GM19397 (cell line): ENCODE data around the gene PPM1H.
A peak's percentile ranks its signal among the peaks of the same experiment; 100 is the strongest.

ENCODE experiments used
- ATAC-seq: cut with Tn5 transposase; IDR thresholded peaks from one replicate; pipeline ENCODE4 v1.9.1; 2021; ENCODE audit warnings: mild to moderate bottlenecking, moderate library complexity; ENCODE audit not compliant: unreplicated experiment

Gene PPM1H

DNA sequence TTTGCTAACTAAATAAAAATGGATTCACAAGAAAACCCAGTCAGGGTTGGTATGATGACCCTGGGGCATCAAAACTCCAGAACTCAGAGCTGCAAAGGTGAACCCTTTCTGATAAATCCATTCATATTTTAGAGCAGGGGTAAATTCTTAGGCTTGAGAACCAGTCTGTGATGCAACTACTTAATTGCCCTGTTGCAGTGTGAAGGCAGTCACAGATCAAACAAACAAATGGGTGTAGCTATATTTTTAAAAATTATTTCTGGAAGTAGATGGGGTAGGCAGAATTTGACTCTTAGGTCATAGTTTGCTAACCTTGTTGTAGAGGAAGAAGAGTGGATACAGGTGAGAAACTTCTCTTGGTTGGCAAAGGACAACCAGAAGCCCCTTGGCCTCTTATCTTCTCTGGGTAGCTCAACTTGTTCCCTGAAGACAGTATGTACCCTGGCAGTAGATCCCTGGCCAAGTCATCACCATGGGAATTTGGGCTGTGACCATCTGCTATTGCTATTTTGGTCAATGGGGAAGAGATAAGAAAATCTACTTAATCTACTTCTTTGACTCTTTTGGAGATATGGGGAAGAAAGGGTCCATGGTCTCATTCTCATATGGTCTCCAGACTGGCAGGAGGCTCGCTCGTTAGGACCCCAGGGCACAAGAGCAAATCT is 216.1 kb downstream of the PPM1H start:
- ATAC-seq = no peak

DNA sequence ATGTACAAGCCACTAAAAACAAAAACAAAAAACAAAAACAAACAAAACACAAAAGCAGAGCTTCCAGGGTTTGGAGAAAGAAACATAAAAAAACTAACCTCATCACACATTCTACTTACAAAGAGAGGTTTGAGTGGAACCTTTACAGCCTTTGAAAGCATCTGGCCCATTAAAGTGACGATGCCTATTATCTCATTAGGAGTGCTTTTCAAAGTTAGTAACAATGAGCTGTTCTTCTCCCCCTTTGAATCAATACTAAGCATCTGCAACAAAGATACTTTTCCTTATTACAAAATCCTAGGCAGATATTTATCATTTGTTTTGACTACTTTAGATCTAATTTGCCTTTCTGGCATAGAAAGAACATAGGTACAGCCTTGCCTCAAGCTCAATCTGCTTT is 217.3 kb downstream of the PPM1H start:
- no peak for ATAC-seq

DNA sequence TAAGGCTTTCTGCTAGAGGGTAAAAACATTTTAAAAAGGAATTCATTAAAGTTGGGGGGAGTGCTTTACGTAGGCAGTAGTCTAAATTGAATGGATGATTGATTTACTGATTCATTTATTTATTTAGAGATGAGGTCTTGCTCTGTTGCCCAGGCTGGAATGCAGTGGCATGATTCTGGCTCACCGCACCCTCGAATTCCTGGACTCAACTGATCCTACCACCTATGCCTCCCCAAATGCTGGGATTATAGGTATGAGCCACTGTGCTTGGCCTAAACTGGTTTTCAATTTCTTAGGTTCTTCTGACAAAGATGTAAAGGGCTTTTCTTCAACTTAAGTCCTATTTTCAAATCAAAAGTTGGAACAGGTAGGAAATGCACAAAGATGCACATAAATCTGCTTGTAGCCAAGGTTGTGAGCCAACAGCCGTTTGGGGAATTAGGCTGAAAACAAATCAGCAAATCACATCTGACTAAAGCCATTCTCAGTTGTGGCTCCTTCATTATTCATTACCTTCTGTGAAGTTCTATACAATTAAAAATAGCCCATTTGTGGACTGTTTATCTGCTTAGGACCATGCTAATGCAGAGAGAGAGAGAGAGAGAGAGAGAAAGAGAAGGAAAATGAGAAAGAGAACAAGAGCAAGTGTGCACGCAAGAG is 218.0 kb downstream of the PPM1H start:
- ATAC-seq = no peak

DNA sequence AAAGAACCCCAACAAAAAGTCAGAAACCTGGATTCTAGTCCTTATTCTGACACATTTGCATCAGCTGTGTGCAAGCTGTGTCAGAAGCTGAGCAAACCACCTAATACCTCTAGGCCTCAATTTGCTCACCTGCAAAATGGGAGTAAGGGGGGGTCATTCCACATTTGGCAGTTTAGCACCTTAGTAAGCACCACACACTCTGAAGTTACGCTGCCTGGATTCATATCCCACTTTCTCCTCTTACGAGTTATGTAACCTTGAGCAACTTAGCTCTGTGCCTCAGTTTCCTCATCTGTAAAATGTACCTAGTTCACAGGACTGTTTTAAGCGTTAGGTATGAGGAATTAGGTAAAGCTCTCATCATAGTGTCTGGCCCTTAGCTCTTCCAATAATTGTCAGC is 218.9 kb downstream of the PPM1H start:
- no peak for ATAC-seq

DNA sequence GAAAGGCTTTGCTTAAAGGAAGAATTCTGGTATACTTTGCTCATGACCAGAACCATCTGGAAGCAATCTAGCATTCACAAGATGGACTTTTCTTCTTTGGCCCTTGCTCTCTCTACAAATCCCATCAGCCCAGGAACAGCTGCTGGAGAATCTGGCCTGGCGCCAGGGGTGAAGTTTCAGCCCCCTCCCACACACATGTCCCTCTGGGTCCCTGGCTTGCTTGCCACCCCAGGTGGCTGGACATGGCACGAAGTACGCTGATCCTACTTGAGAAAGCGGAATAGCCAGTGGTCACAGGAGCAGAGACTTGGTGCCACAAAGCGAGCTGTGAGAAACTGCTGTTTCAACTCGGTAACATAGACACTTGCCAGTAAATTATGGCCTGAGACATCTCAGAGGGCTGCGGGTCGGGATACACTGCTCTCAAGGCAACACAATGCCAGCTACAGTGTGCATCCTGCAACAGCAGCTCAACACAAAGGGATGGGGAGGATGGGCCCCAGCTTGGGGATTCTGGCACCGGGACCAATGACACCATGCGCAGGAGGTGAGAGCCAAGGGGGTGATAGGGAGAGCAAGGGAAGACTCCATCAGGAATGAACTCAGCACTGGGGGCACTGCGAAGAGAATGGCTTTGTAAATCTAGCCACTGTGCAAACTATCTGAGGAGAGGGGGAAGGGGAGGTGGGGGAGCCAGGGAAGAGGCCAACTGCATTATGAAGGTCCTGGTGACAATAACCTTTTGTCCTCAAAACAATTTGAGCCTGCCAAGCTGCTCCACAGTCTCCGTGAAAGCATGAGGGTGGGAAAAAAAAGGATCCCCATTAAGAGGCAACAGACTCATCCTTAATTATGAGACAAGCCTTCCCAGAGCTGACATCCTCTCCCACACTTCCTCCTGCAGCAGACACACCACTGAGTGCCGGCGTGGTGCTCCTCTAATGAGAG is 219.9 kb downstream of the PPM1H start:
- no peak for ATAC-seq

DNA sequence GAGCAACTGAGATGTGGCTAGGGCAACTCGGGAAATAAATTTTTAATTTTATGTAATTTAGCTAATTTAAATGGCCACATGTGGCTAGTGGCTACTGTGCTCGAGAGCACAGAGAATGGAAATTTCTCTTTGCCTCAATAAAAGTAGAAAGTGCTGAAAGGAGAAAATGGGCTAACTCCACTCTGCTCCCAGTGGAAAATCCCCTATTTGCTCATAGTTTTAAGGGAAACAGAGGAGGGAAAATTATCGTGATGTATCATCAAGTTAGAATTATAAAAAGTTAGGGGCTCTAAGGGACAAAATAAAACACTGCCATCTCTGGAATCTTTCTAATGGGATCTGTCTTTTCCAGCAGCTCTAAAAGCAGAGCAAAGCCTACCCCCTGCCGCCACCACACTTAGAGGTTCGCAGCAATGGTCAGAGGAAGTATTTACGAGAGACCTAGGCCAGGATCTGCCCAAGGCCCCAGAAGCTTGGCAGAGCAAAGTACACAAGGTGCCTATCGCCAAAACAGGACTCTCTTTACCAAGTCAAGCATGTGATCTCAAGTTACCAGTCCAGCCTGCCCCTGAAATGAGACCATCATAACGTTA is 220.7 kb downstream of the PPM1H start:
- no peak for ATAC-seq

DNA sequence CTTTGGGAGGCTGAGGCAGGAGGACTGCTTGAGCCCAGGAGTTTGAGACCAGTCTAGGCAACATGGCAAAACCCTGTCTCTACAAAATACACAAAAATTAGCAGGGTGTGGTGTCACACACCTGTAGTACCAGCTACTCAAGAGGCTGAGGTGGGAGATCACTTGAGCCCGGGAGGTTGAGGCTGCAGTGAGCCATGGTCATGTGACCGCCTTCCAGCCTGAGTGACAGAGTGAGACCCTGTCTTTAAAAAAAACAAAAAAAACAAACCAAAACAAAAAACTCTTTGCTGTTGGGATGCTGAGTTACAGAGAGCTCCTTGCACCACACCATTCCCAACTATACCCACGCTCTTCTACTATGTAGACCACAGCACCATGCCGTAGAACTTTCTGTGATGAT is 221.2 kb downstream of the PPM1H start:
- ATAC-seq = no peak

DNA sequence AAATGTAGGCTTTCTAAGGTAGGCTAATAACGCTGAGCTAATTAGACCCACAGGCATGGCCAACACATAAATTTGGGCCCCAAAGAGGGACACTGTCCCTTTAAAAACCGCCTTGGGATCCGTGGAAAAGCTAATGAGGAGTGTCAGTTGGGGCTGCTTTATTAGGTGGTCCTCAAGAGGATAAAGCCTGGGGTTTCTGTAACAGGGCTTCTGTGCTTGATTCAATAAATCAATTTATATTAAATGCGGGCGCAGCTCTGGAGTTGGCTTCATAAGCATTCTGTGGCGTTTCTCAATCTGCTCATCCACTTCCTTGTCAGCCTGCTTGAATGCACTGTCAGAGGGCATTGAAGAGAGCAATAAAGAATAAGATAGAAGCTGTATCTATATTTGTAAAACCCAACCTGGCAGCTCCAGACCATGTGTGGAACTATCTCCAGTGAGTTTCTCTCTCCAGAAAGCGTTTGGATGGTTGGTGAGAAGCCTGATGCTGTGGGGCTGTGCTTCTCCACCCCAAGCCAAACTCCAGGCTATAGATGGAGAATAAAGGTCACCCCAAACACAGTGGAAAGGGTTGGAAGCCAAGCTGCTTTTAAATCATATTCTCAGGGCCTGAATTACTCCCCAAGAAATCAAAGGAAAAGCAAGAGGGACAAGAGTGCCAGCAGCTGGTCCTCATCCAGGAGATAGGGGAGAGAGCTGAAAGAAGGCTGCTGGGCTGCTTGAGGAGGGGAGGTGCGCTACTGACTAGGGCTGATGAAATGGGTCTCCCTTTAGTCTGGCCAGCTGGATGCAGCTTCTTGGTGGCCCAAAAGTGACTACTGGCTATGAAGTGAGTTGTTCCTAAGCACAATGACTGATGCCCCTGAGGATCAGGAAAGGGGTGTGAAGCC is 222.0 kb downstream of the PPM1H start:
- ATAC-seq = no peak

DNA sequence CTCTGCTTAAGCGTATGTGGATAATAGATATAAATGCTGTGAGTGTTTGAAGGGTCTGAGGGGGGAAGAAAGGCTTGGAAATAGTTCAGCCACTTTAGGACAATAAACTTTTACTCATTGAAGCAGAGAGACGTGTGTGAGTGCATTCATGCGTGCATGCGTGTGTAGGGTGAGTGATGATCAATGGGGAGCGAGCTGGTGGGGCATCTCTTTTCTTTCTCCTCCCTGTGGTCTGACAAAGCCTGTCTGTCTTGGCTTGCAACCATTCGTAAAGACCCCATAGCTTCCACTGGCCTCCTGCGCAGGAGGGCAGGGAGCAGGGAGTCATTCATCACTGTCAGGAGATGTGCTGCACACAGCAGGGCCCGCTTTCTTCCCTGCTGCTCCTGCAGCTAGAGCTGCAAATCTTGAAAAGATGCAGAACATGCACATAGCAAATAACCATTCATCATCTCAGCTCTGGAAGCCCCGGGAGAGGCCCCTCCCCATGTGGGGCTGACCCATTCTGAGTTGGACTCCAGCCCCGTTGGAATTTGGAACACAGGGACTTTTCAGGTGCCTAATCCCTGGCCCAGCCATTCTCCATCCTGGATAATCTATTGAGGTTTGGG is 223.2 kb downstream of the PPM1H start:
- ATAC-seq = no peak

DNA sequence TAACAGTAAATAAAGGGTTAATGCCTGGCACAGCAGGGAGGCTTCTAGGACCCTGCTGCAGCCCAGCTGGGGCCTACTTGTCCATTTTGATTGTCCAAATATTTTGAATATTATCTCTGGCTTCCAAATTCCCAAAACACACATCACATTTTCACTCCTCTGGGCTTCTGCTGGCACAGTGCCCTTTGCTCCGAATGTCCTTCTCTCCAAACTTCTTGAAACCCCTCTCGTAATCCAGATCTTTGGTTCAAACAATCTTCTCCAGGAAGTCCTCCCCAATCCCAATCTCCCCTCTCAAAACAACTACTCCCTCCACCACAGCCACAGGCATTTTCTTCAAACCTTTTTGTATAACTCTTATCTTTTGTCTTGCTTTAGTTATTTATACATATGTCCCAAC is 225.6 kb downstream of the PPM1H start:
- no peak for ATAC-seq

DNA sequence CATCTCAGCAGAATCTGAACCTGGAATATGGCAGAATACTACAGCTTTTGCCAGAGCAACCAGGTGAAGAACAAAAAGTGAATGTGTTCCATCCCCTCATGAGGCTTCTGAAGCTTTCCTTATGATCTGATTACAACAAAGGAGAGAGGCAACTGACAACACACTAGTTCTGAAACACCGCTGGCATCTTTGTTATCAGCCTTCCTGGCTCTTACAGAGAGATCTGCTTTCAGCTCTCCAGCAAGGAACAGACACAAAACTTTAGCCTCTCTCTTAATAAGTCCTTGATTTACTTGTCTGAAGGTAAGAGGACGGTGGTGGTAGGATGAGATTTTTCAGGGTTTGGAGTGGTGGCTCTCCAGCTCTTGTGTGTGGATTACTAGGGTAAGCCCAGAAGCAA is 227.0 kb downstream of the PPM1H start:
- ATAC-seq = no peak

DNA sequence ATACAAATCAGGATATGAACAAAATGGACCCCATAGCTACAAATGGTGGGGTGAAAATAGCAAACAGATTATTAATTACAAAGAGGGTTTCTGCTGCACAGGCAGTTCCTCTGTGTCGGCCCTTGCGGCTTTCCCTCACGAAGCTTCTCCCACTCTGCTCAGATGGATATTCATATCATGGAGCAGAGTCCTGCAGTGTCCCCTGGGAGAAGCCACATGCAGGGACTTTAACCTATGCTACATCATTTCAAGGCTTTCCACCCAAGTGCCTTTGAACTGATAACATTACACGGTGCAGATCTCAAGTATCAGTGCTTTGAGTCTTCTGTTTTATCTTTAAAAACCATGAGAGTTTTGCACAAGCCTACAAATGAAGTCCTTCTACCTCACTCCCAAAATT is 229.1 kb downstream of the PPM1H start:
- ATAC-seq = no peak

DNA sequence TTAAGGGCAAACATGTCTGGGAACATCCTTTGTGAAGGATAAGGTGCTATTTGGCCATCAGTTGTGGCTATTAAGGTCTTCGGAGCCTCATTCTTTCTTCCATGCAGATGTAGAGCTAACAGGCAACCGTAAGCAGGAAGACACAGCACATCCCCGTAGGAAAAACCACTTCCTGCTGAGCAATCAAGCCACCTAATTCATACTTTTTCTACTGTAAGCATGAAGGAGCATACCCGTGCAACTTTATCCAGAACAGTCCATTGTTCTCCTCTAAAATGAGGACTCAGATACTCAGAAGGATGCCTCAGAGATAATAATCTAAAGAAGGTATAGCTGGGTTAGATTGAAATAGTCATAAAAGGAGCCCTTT is 232.0 kb downstream of the PPM1H start:
- no peak for ATAC-seq

DNA sequence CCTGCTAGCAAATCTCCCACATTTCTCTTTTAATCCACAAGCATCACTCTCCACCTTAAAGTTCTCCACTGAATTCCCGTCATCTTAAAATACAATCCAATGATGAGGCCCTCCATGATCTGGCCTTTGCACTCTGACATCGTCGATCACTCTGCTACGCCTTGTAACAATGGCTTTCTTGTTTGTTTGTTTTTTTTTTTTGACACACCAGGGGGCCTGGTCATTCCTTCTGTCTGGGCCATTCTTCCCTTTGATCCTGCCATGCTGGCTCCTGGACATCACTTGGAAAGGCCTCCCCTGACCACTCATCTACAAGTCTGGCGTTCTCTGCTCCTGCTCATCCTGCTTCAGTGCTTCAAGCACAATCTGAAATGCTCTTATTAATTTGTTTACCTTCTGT is 233.5 kb downstream of the PPM1H start:
- ATAC-seq = no peak

DNA sequence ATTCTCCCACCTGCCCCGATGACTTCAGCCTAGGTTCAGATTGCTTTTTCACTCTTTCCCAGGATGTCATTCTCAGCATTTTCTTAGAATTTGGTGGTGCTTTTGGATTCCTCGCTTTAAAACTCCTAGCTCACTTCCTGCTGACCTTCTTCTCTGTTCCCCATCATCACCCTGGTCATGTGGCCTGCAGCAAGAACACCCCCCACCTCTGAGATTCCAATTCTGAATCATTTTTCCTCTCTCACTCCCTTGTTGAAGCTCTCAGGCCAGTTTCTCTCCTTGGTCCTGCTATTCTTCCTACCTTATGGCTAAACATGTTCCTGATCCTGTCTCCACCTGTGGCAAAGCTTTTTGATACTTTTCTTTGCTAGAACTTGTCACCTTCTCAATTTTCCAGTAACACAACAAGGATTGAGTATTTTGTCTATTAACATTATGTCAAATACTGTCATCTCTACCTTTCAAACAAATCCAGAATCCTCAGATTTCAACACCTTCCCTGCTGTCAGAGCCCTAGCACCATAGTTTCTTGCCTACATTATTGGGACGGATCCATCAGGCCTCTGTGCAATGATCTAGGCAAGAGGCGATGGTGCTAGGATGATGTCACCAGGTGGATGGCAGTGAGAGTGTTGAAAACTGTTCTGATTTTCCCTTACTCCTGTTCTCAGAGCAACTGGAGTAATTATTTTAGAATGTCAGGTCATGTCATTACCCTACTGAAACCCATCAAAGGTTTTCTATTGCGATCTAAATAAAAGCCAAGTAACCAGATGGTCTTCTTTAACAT is 234.7 kb downstream of the PPM1H start:
- ATAC-seq = no peak

DNA sequence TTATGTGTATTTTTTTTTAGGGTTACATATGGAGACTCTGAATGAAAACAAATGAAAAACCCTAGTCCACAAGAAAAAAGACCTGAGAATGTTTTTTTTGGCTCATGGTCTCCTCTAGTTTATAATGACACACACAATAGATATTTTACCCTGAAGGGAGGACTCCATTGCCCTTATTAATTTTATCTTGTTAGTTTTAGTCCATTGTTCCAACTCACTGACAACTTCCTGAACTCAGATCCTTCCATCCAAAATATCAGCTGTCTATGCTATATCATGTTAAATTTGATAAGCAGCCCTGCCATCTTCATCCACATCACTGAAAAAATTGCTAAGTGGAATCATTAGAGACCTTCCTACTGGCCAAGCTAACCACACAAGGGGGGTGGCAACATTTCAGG is 236.2 kb downstream of the PPM1H start:
- ATAC-seq = no peak

DNA sequence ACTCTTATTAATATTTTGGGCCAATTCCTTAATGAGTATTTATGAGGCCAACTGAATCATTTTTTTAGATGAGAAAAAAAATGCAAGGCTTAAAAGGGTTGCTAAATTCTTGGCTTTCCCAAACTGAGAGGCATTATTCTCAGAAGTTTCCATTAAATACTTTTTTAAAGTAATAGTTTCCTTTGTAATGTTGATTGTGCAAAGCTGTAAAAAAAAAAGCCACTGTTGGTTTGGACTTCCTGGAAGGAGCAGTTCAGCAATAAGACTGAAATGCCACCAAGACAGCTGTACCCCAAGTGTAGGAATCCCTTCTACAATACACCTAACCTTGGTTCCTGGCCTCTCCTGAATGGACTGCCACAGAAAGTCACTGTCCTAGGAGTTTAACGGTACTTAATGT is 237.1 kb downstream of the PPM1H start:
- no peak for ATAC-seq

DNA sequence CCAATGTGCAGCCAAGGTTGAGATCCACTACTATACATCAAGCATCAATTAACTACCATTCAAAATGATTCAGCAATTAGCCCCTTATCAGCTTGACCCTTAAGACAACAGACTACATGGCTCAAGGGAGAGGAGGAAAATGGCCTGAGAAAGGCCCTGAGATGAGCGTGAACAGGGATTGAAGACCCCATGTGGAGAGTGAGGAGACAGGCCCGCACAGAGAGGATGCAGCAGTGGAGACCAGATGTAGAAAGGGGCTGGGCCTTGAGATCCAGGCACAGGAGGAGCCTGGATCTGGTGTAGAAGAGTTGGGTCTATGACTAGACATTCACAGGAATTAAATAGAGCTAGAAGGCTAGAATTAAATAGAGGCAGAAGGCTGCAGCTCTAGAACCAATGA is 239.3 kb downstream of the PPM1H start:
- ATAC-seq = no peak

DNA sequence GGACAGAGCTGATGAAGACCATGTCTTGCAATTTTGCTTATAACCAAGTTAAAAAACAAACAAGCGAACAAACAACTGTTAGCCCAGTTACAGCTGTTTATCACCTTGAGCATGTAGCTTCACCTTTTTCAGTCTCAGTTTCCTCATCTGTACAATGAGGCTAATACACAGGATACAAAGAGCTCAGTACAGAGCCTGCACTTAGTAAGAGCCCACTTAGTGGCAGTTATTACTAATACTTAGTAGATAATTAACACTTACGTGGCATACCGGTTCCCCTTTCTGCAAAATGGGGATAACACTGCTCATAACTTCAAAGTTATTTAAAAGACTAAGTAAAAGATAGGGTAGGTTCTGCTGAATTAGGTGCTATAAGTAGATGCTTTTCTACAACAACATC is 240.3 kb downstream of the PPM1H start:
- ATAC-seq = peak; percentile 61
